NT2/D1 (cell line): Measurements from ENCODE around the gene THBS3.

ENCODE experiments used
- SUZ12 ChIP-seq: IDR thresholded peaks from 2 replicates; pipeline ENCODE4 v1.6.1; 2011; ENCODE audit not compliant: insufficient read length, insufficient read depth; ENCODE audit errors: extremely low read depth
- ZNF274 ChIP-seq: IDR thresholded peaks from 2 replicates; pipeline ENCODE4 v1.6.1; 2011; ENCODE audit warnings: mild to moderate bottlenecking, low read depth, low read length

- TF ChIP-seq ZNF274 (no peak), SUZ12 (no peak)
Measured at GRCh38 chr1:155205969-155206593, 1.6 kb downstream of the THBS3 start.
